DOHH2 (cell line): ENCODE data around the gene SLC7A4.

Source experiments
- H3F3A ChIP-seq: fragments of 200-600 bp; sonication (generic), shearing (Covaris generic); 2 replicates; pipeline ENCODE4 v1.6.0; 2016; ENCODE audit warnings: antibody characterized with exemption, mild to moderate bottlenecking; ENCODE audit not compliant: control insufficient read depth, insufficient read depth
- H3K27ac ChIP-seq: fragments of 200-600 bp; sonication (generic); 2 replicates; pipeline ENCODE4 v1.5.1; 2014; ENCODE audit warnings: low read depth, mild to moderate bottlenecking, low read length, moderate library complexity
- H3K27me3 ChIP-seq: fragments of 200-600 bp; sonication (generic); 2 replicates; pipeline ENCODE4 v1.6.1; 2014; ENCODE audit warnings: mild to moderate bottlenecking, low read length, mixed read lengths; ENCODE audit not compliant: control insufficient read depth
- H3K36me3 ChIP-seq: fragments of 200-600 bp; sonication (generic); 2 replicates; pipeline ENCODE4 v1.6.1; 2014; ENCODE audit warnings: mild to moderate bottlenecking, low read length, moderate library complexity, mixed read lengths; ENCODE audit not compliant: control insufficient read depth
- H3K4me1 ChIP-seq: fragments of 200-600 bp; sonication (generic); 2 replicates; pipeline ENCODE4 v1.6.1; 2014; ENCODE audit warnings: mild to moderate bottlenecking, low read length, mixed read lengths; ENCODE audit not compliant: control insufficient read depth
- H3K4me2 ChIP-seq: fragments of 200-600 bp; sonication (generic); 2 replicates; pipeline ENCODE4 v1.6.0; 2014; ENCODE audit warnings: mild to moderate bottlenecking, low read length, moderate library complexity
- H3K4me3 ChIP-seq: fragments of 200-600 bp; sonication (generic); 2 replicates; pipeline ENCODE4 v1.5.1; 2014; ENCODE audit warnings: mild to moderate bottlenecking, low read length, mixed read lengths
- H3K79me2 ChIP-seq: fragments of 200-600 bp; sonication (generic); 2 replicates; pipeline ENCODE4 v1.6.1; 2014; ENCODE audit warnings: mild to moderate bottlenecking, low read length, mixed read lengths; ENCODE audit not compliant: control insufficient read depth
- H3K9me2 ChIP-seq: fragments of 200-600 bp; sonication (generic); replicated peaks from 2 replicates; pipeline ENCODE4 v1.6.1; 2014; ENCODE audit warnings: mild to moderate bottlenecking, low read length, mixed read lengths; ENCODE audit not compliant: control insufficient read depth
- H3K9me3 ChIP-seq: fragments of 200-600 bp; sonication (generic); 2 replicates; pipeline ENCODE4 v1.6.1; 2014; ENCODE audit warnings: antibody characterized with exemption, low read length, mixed read lengths; ENCODE audit not compliant: control insufficient read depth, insufficient read depth
- H4K20me1 ChIP-seq: fragments of 200-600 bp; sonication (generic); 2 replicates; pipeline ENCODE4 v1.6.0; 2014; ENCODE audit warnings: low read depth, mild to moderate bottlenecking, antibody characterized with exemption, low read length, moderate library complexity; ENCODE audit not compliant: control insufficient read depth, insufficient read depth
- EZH2phosphoT487 ChIP-seq: fragments of 200-600 bp; sonication (generic); IDR thresholded peaks from 2 replicates; pipeline ENCODE4 v1.6.1; 2017; ENCODE audit warnings: borderline replicate concordance, mild to moderate bottlenecking, antibody characterized with exemption, low read length, moderate library complexity, mixed read lengths
- TF ChIP-seq, protein P1 (sequence below): fragments of 200-600 bp; sonication (generic); IDR thresholded peaks from one replicate; pipeline ENCODE4 v1.5.1; 2014; ENCODE audit warnings: antibody characterized with exemption, mild to moderate bottlenecking, low read depth, low read length; ENCODE audit not compliant: poor library complexity, severe bottlenecking

Gene SLC7A4

DNA sequence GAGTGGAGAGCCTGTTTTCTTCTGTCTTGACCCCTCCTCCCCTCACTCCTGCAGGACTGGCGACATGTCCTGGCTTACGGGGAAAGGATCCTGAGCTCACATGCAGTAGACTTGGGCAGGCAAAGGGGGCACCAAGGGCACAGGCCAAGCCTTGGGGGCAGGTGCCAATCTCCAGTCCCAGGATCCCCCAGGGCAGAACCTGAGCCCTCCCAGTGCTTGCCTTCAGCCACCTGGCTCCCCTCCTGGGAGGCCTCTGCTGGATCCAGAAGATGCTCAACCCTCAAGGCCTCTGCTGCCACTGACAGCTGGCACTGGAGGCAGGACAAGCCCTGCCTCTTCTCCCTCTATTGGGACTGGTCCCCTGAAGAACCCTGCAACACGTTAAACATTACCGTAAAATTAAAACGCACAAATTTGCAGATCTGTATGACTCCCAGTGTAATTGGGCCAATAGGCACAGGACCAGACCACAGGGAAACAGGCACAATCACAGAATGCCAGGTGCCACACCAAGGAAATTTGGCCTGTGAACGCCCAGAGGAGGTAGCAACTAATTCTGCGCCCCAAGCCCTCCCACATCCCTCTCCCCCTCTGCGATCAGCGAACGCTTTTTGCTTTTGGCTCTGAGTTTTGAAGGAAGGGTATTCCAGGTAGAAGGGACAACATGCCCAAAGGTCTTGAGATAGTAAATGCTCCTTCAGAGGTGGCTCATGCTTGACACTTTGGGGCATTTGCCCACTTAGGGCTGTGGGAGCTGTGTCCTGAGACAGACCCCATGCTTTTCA is 51.2 kb downstream of the SLC7A4 start:
- Histone ChIP-seq H4K20me1 (no peaks in the 10 kb centered on the region), H3K27ac (peak overlapping the region; percentile 59)
- TF ChIP-seq, protein P1, sequence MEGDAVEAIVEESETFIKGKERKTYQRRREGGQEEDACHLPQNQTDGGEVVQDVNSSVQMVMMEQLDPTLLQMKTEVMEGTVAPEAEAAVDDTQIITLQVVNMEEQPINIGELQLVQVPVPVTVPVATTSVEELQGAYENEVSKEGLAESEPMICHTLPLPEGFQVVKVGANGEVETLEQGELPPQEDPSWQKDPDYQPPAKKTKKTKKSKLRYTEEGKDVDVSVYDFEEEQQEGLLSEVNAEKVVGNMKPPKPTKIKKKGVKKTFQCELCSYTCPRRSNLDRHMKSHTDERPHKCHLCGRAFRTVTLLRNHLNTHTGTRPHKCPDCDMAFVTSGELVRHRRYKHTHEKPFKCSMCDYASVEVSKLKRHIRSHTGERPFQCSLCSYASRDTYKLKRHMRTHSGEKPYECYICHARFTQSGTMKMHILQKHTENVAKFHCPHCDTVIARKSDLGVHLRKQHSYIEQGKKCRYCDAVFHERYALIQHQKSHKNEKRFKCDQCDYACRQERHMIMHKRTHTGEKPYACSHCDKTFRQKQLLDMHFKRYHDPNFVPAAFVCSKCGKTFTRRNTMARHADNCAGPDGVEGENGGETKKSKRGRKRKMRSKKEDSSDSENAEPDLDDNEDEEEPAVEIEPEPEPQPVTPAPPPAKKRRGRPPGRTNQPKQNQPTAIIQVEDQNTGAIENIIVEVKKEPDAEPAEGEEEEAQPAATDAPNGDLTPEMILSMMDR, result no peak
- no peak for TF ChIP-seq EZH2phosphoT487

DNA sequence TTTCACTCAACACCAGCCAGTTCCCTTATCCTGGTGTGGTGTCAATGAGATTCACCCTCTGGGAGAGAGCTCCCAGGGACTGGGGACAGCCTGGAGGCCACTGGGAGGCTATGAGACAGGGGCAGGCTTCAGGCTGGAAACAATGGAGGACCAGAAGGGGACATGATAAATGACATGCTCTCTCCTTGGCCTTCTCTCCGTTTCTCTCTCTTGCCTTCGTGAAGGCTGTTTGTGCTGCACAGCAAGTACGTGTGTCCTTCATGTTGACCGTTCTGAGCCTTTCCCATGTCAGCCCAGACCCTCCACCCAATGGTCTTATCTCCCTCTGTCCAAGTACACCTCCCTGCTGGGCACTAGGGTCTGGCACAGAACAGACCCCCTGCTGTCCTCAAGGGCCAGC is 51.8 kb downstream of the SLC7A4 start:
- Histone ChIP-seq H3F3A (no peaks in the 10 kb centered on the region), H3K9me3 (peaks cover 11% of the 10 kb centered on the region; the same call in 1 of the 2 replicates), H3K9me2 (no peaks in the 10 kb centered on the region), H3K27ac (no peak overlapping the region), H3K4me3 (no peak overlapping the region), H3K27me3 (no peaks in the 10 kb centered on the region), H3K4me2 (peak overlapping the region; percentile 92; the same call in 1 of the 2 replicates), H3K36me3 (peaks cover 19% of the 10 kb centered on the region), H3K79me2 (peaks cover 29% of the 10 kb centered on the region), H3K4me1 (peaks cover 20% of the 10 kb centered on the region), H4K20me1 (no peaks in the 10 kb centered on the region)
- TF ChIP-seq EZH2phosphoT487, result no peak
- TF ChIP-seq, protein P1, result no peak

More for the DNA sequence above, 51.2 kb downstream of the SLC7A4 start:
- Histone ChIP-seq H3K79me2 (peaks cover 29% of the 10 kb centered on the region), H3F3A (no peaks in the 10 kb centered on the region), H3K4me3 (peak overlapping the region; percentile 100), H3K4me2 (peak overlapping the region; percentile 92), H3K9me2 (no peaks in the 10 kb centered on the region), H3K36me3 (peaks cover 23% of the 10 kb centered on the region), H3K4me1 (peaks cover 20% of the 10 kb centered on the region), H3K27me3 (no peaks in the 10 kb centered on the region), H3K9me3 (peaks cover 11% of the 10 kb centered on the region; the same call in 1 of the 2 replicates)

DNA sequence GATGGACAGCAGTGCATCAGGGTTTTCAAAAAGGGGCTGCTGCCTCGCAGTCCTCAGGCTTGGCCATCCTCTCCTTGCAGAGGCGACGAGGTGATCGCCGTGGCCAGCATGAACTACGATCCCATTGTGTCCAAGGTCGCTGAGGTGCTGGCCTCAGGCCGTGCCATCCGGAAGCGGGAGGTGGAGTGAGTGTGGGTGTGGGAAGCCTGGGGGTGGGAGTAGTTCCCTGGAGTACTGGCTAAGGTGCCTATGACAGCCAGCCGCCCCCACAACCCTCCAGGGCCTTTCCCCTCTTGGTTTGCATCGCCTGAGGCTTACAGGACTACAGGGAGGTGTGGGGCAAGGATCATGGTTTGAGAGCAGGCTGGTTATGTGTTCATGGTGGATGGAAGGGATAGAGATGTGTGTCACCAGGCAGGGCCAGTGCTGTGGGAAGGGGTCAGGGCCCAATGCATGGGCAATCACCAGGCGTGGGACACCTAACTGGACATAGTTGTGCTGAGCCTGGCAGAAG is 52.4 kb downstream of the SLC7A4 start:
- H3K4me3 ChIP-seq, result no peak overlapping the region
- H3K79me2 ChIP-seq, result peaks cover 29% of the 10 kb centered on the region
- peaks cover 17% of the 10 kb centered on the region for H3K36me3 ChIP-seq
- no peak for TF ChIP-seq EZH2phosphoT487
- TF ChIP-seq, protein P1, result no peak
- no peaks in the 10 kb centered on the region for H3K27me3 ChIP-seq
- no peaks in the 10 kb centered on the region for H3F3A ChIP-seq
- H4K20me1 ChIP-seq, result no peaks in the 10 kb centered on the region
- no peak overlapping the region for H3K4me2 ChIP-seq
- H3K9me2 ChIP-seq, result no peaks in the 10 kb centered on the region
- H3K27ac ChIP-seq, result no peak overlapping the region
- H3K4me1 ChIP-seq, result peaks cover 20% of the 10 kb centered on the region
- peaks cover 11% of the 10 kb centered on the region; the same call in 1 of the 2 replicates for H3K9me3 ChIP-seq
